ENCODE measurements around the gene RPL5. TPM values are rescaled to one million over a fixed set of nuclear protein-coding genes. Genes with fewer than 3 reads are reported as not detected.

The RPL5 gene
- total RNA-seq, 1 donor from 2014 or later, result 1,528 TPM

- H3K27me3 Mint-ChIP-seq (ENCODE audit: low read depth), result no peaks in the 10 kb centered on the region
- TF ChIP-seq, protein P1, sequence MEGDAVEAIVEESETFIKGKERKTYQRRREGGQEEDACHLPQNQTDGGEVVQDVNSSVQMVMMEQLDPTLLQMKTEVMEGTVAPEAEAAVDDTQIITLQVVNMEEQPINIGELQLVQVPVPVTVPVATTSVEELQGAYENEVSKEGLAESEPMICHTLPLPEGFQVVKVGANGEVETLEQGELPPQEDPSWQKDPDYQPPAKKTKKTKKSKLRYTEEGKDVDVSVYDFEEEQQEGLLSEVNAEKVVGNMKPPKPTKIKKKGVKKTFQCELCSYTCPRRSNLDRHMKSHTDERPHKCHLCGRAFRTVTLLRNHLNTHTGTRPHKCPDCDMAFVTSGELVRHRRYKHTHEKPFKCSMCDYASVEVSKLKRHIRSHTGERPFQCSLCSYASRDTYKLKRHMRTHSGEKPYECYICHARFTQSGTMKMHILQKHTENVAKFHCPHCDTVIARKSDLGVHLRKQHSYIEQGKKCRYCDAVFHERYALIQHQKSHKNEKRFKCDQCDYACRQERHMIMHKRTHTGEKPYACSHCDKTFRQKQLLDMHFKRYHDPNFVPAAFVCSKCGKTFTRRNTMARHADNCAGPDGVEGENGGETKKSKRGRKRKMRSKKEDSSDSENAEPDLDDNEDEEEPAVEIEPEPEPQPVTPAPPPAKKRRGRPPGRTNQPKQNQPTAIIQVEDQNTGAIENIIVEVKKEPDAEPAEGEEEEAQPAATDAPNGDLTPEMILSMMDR (conservative IDR thresholded peaks at IDR 0.05), result no peak
These were observed 11.9 kb downstream of the RPL5 start for GRCh38 chr1:92843429-92844352.

DNA sequence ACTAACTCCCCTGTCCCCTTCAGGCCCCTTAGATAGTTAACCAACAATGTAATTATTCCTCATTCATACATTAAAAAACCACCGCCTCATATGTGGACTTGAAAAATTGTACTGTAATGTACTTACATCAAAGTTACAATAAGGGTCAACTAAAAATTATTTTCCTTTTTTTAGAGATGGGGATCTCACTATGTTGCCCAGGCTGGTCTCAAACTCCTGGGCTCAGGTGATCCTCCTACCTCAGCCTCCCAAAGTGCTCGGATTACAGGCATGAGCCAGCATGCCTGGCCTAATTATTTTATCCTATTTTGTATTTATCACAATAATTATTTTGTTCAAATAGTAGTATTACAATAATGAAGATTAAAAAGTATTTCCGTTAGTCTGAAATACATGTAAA lies 12.6 kb downstream of the RPL5 start:
- no peak for DNase-seq (ENCODE audit: low read depth, low spot score)
- peaks cover 4% of the 10 kb centered on the region for H3K9me3 Mint-ChIP-seq
- no peaks in the 10 kb centered on the region for H3K27me3 Mint-ChIP-seq (ENCODE audit: low read depth)
- peaks cover 1% of the 10 kb centered on the region for H3K4me1 Mint-ChIP-seq
- TF ChIP-seq, protein P1 (conservative IDR thresholded peaks at IDR 0.05), result no peak
- H3K27ac Mint-ChIP-seq (ENCODE audit: unreplicated experiment), result no peak overlapping the region
- peaks cover 32% of the 10 kb centered on the region for H3K36me3 Mint-ChIP-seq (ENCODE audit: low read depth)
- H3K4me3 Mint-ChIP-seq, result no peak overlapping the region

More at GRCh38 chr1:92843429-92844352, 11.9 kb downstream of the RPL5 start:
- Mint-ChIP-seq H3K4me1 (peaks cover 4% of the 10 kb centered on the region), H3K36me3 (ENCODE audit: low read depth) (peaks cover 35% of the 10 kb centered on the region), H3K27ac (ENCODE audit: unreplicated experiment) (no peak overlapping the region), H3K4me3 (no peak overlapping the region), H3K9me3 (peaks cover 4% of the 10 kb centered on the region)
- DNase-seq (ENCODE audit: low read depth, low spot score), result no peak

DNA sequence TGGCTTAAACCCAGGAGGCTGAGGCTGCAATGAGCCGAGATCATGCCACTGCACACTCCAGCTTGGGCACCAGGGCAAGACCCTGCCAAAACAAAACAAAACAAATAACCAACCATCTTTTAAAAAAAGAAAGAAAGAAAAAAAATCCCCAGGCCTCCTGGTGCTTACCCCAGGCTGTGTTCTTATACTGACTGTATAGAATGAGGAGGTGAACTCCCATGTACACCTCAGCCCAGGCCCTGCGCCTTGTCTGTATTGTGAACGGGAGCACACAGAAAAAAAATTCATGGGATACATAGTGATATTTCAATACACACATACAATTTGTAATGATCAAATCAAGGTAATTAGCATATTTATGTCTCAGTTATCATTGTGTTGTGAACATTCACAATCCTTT lies 14.1 kb downstream of the RPL5 start:
- no peak for DNase-seq (ENCODE audit: low read depth, low spot score)
- TF ChIP-seq, protein P1 (conservative IDR thresholded peaks at IDR 0.05), result no peak
- peaks cover 4% of the 10 kb centered on the region for H3K9me3 Mint-ChIP-seq
- no peak overlapping the region for H3K27ac Mint-ChIP-seq (ENCODE audit: unreplicated experiment)
- H3K4me1 Mint-ChIP-seq, result no peaks in the 10 kb centered on the region
- peaks cover 25% of the 10 kb centered on the region for H3K36me3 Mint-ChIP-seq (ENCODE audit: low read depth)
- H3K4me3 Mint-ChIP-seq, result no peak overlapping the region
- H3K27me3 Mint-ChIP-seq (ENCODE audit: low read depth), result no peaks in the 10 kb centered on the region

DNA sequence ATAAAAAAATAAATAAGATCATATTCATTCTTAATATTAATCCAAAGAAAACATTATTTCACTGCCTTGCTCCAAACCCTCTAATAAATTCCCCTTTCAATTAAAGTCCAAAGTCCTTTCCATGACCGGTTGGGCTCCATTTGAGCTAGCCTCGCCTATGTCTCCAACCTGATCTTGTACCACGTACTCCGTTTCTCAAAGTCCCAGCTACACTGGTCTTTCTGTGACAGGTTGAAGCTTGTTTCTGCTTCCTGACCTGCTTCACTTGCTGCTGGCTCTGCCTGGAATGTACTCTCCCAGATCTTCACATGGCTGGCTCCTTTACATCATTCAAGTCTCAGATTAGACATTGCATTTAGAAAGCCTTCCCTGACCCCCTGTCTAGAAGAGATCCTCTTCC lies 16.4 kb downstream of the RPL5 start:
- peaks cover 4% of the 10 kb centered on the region for H3K9me3 Mint-ChIP-seq
- TF ChIP-seq, protein P1 (conservative IDR thresholded peaks at IDR 0.05), result no peak
- H3K4me1 Mint-ChIP-seq, result no peaks in the 10 kb centered on the region
- no peak for DNase-seq (ENCODE audit: low read depth, low spot score)
- no peaks in the 10 kb centered on the region for H3K27me3 Mint-ChIP-seq (ENCODE audit: low read depth)
- peaks cover 15% of the 10 kb centered on the region for H3K36me3 Mint-ChIP-seq (ENCODE audit: low read depth)
- H3K27ac Mint-ChIP-seq (ENCODE audit: unreplicated experiment), result no peak overlapping the region
- no peak overlapping the region for H3K4me3 Mint-ChIP-seq

DNA sequence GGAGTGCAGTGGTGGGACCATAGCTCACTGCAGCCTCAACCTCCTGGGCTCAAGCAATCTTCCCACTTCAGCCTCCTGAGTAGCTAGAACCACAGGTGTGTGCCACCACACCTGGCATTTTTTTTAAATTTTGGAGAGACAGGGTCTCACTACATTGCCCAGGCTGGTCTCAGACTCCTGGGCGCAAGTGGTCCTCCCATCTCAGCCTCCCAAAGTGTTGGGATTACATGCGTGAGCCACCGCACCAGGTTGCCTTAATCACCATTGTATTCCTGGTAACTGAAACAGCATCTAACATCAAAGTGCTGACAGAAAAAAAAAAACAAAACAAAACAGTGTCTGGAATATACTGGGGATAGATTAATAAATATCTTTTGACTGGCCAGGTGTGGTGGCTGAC lies 18.2 kb downstream of the RPL5 start:
- H3K9me3 Mint-ChIP-seq, result no peaks in the 10 kb centered on the region
- no peaks in the 10 kb centered on the region for H3K4me1 Mint-ChIP-seq
- no peak for DNase-seq (ENCODE audit: low read depth, low spot score)
- no peaks in the 10 kb centered on the region for H3K27me3 Mint-ChIP-seq (ENCODE audit: low read depth)
- peaks cover 3% of the 10 kb centered on the region for H3K36me3 Mint-ChIP-seq (ENCODE audit: low read depth)
- no peak overlapping the region for H3K4me3 Mint-ChIP-seq
- H3K27ac Mint-ChIP-seq (ENCODE audit: unreplicated experiment), result no peak overlapping the region
- TF ChIP-seq, protein P1 (conservative IDR thresholded peaks at IDR 0.05), result no peak

Data from neural crest cell (in vitro differentiated cells).